Epithelial cell of proximal tubule (primary cell): ENCODE results near the gene NLE1. TPM values are rescaled to one million over a fixed set of nuclear protein-coding genes. Genes with fewer than 3 reads are reported as not detected.
"Not testable (repeated sequence)": the region's sequence is repeated elsewhere in the genome, so short reads cannot be mapped to it uniquely, and the experiment has no call there.

Experiments
- DNase-seq: peaks from one replicate; pipeline ENCODE4 v3.0.0-alpha.2; 2011; ENCODE audit warnings: low read depth
- H3K4me3 ChIP-seq: 2 replicates; pipeline ENCODE4 v1.5.1; 2011; ENCODE audit warnings: low read depth, mild to moderate bottlenecking, low read length
- total RNA-seq: library from RNA; depleted of rRNA; stranded (reverse); fragments of >200 nt; gene quantifications from 2 replicates; pipeline ENCODE4 v1.2.3, GENCODE V29; 2015
- TF ChIP-seq, protein P1 (sequence below): conservative IDR thresholded peaks from 2 replicates; pipeline ENCODE4 v1.5.1; 2012; ENCODE audit warnings: low read depth, mild to moderate bottlenecking, low read length

Gene NLE1
- total RNA-seq, 1 donor from 2014 or later = 27.0 TPM

DNA sequence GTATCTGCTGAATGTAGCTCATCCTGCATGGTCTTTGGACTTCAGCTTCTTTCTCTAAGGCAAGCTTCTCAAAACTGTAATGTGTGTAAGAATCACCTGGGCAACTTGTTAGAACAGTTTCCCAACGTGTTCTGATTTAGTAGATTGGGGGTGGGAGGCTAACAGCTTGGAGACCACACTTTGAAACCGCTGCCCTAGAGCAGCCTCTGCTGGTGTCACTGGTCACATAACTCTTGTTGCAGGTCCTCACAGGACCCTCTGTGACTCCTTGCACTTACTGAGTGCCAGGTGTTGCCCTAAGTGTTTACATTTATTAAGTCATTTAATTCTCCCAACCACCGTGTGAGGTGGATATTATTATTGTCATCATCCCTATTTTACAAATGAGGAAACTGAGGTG, 42.2 kb upstream of the NLE1 start:
- no peak for DNase-seq
- TF ChIP-seq, protein P1, sequence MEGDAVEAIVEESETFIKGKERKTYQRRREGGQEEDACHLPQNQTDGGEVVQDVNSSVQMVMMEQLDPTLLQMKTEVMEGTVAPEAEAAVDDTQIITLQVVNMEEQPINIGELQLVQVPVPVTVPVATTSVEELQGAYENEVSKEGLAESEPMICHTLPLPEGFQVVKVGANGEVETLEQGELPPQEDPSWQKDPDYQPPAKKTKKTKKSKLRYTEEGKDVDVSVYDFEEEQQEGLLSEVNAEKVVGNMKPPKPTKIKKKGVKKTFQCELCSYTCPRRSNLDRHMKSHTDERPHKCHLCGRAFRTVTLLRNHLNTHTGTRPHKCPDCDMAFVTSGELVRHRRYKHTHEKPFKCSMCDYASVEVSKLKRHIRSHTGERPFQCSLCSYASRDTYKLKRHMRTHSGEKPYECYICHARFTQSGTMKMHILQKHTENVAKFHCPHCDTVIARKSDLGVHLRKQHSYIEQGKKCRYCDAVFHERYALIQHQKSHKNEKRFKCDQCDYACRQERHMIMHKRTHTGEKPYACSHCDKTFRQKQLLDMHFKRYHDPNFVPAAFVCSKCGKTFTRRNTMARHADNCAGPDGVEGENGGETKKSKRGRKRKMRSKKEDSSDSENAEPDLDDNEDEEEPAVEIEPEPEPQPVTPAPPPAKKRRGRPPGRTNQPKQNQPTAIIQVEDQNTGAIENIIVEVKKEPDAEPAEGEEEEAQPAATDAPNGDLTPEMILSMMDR = no peak
- H3K4me3 ChIP-seq = no peak overlapping the region

DNA sequence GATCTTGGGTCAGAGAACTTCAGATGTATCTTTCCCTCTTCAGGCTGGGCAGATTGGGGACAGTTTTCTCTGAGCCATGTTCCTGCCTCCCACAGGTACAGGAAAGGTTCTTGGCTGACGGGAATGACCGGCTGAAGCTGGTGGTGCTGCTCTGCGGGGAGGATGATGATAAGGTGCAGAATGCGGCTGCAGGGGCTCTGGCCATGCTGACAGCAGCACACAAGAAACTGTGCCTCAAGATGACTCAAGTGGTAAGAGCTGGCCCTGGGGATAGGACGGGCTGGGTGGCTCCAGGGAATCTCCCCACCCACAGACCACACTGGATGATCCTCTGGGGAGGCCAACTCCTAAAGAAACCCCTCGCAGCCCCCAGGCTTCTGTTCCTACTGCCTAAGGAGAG, 41.2 kb upstream of the NLE1 start:
- TF ChIP-seq, protein P1 = no peak
- no peak for DNase-seq
- no peak overlapping the region for H3K4me3 ChIP-seq

DNA sequence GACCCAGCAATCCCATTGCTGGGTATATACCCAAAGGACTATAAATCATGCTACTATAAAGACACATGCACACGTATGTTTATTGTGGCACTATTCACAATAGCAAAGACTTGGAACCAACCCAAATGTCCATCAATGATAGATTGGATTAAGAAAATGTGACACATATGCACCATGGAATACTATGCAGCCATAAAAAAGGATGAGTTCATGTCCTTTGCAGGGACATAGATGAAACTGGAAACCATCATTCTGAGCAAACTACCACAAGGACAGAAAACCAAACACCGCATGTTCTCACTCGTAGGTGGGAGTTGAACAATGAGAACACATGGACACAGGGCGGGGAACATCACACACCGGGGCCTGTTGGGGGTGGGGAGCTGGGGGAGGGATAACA, 37.3 kb upstream of the NLE1 start:
- not testable (repeated sequence) for DNase-seq, H3K4me3 ChIP-seq

DNA sequence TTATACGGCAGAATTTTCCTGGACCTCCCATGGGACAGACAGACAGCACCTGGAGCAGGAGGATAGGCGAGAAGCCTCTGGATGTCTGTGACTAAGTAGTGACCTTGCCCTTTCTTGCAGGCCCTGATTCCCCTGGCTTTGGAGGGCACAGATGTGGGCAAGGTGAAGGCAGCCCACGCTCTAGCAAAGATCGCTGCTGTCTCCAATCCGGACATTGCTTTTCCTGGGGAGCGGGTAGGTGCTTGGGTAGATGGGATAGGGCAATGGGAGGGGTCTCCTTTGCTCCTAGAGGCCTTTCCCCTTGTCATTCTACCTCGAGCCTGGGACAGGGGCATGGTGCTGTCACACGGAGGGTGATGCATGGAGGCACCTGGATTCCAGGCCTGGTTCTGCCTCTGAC, 34.8 kb upstream of the NLE1 start:
- DNase-seq = no peak
- TF ChIP-seq, protein P1 = no peak
- no peak overlapping the region for H3K4me3 ChIP-seq

DNA sequence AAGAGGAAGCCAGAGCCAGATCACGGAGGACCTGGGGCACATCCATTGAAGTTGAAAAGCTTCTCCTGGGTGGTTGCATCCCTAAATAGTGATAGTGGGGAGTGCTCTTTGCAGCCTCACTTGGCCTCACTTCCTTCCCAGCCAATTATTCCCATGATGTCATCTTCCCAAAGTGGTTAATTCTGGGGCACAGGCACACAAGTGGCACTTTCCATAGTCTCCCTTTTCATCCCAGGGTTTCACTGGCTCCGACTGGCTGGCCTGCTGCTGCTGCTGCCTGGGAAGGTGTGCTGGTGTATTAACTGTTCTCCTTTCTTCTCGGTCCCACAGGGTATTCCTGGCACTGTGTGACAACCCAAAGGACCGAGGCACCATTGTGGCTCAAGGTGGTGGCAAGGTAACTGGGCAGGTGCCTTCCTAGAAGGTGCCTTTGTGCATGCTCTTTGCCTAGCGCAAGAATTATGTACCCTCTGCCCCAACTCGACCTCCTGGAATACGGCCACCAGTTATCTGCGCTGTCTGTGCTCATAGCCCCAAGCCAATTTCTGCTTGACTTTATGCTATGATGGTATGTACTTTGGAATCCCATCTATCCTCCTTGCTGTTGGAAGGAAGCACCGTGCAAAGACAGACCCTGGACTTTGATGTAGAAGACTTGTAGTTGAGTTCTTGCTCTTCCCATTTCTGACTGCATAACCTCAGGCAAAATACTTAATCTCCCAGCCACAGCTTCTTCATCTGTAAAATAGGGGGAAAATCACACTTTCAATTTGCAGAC, 33.7 kb upstream of the NLE1 start:
- TF ChIP-seq, protein P1 = no peak
- no peak for DNase-seq

DNA sequence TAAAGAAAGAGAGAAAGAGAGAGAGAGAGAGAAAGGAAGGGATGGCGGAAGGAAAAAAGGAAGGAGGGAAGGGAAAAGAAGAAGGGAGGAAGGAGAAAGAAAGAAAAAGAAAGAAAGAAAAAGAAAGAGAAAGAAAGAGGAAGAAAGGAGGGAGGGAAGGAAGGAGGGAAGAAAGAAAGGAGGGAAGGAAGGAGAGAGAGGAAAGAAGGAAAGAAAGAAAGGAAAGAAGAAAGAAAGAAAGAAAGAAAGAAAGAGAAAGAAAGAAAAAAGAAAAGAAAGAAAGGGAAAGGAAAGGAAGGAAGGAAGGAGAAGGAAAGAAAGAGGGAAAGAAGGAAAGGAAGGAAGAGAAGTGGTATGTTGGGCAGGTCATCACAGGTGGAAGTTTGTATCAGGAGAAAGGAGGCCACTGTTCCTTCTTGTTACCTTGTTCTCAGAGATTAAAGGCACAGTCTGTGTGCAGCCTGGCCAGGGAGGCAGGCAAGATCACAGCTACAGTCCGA, 32.8 kb upstream of the NLE1 start:
- TF ChIP-seq, protein P1 = no peak
- DNase-seq = no peak
- H3K4me3 ChIP-seq = no peak overlapping the region

More for the DNA sequence above, 33.7 kb upstream of the NLE1 start:
- H3K4me3 ChIP-seq = no peak overlapping the region

DNA sequence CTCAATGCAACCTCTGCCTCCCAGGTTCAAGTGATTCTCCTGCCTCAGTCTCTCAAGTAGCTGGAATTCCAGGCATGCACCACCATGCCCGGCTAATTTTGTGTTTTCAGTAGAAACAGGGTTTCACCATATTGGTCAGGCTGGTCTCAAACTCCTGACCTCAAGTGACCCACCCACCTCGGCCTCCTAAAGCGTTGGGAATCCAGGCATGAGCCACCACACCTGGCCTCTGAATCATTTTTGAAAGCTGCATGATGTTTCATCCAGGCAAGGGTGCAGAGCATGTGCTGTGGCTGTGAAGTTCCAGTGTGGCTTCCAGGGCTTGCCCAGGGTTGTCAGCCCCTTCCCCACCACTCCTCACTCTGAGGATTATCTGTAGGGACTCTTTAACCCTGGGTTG, 30.2 kb upstream of the NLE1 start:
- H3K4me3 ChIP-seq = not testable (repeated sequence)

DNA sequence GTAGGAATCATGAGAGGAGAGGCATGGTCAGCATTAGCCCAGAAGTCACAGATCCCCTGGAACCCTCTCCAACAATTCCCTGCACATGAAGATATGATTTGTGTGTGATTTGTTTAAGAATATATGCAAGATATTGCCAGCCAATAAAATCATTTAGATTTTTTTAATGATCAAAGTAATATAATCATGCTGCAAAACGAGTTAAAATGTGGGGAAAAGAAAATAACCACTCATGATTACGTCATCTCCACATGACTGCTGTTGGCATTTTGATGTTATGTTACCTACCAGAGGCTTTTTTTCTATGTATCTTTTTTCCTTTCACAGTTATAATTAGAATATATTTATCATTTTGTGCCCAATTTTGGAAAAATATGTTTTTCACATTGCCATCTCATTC, 29.7 kb upstream of the NLE1 start:
- no peak overlapping the region for H3K4me3 ChIP-seq
- TF ChIP-seq, protein P1 = no peak
- DNase-seq = no peak

More for the DNA sequence above, 30.2 kb upstream of the NLE1 start:
- DNase-seq = not testable (repeated sequence)
